ENCODE data around the gene RNF44. TPM values are rescaled to one million over a fixed set of nuclear protein-coding genes. Genes with fewer than 3 reads are reported as not detected.

The RNF44 gene
- total RNA-seq, 1 experiment from 2014 or later, result 172 TPM

- Histone ChIP-seq H2BK12ac (ENCODE audit: insufficient read length, low read depth, low read length) (no peak overlapping the region), H3K9ac (ENCODE audit: extremely low read depth, insufficient read length, low read length) (no peak overlapping the region), H2AFZ (ENCODE audit: low read length) (no peak overlapping the region), H3K23ac (ENCODE audit: insufficient read length, low read depth, low read length) (no peak overlapping the region), H3K4me1 (ENCODE audit: insufficient read depth, low read length) (no peaks in the 10 kb centered on the region), H3K4me2 (ENCODE audit: insufficient read depth, insufficient read length, low read length) (no peak overlapping the region), H3K79me2 (ENCODE audit: insufficient read depth, low read length) (no peaks in the 10 kb centered on the region), H4K8ac (replicated peaks; ENCODE audit: insufficient read length, low read depth, low read length) (no peak overlapping the region), H3K4ac (ENCODE audit: low read depth, low read length) (no peak overlapping the region), H2BK120ac (ENCODE audit: low read depth, low read length, poor library complexity, severe bottlenecking) (no peak overlapping the region), H3K23me2 (ENCODE audit: insufficient read length, low read depth, low read length, poor library complexity, severe bottlenecking) (no peaks in the 10 kb centered on the region), H4K91ac (ENCODE audit: insufficient read length, low read depth, low read length) (no peak overlapping the region), H2BK15ac (ENCODE audit: low read depth, low read length) (no peak overlapping the region), H2BK20ac (ENCODE audit: low read depth, low read length, poor library complexity, severe bottlenecking) (no peak overlapping the region), H3K14ac (ENCODE audit: insufficient read depth, low read length) (no peak overlapping the region), H3K9me3 (ENCODE audit: control insufficient read depth, low read depth, low read length) (no peaks in the 10 kb centered on the region), H3T11ph (ENCODE audit: low read length) (no peak overlapping the region), H3K27ac (ENCODE audit: insufficient read length, low read depth, low read length) (no peak overlapping the region), H4K5ac (ENCODE audit: insufficient read length, low read depth, low read length) (no peak overlapping the region), H3K18ac (ENCODE audit: insufficient read length, low read depth, low read length) (no peak overlapping the region), H3K79me1 (ENCODE audit: insufficient read depth, low read depth, low read length, poor library complexity, severe bottlenecking) (no peaks in the 10 kb centered on the region), H3K56ac (ENCODE audit: insufficient read length, low read depth, low read length) (no peak overlapping the region), H4K20me1 (ENCODE audit: control insufficient read depth, insufficient read depth, insufficient read length) (no peaks in the 10 kb centered on the region), H2BK5ac (ENCODE audit: insufficient read length, low read length) (no peak overlapping the region), H3K27me3 (ENCODE audit: insufficient read depth, low read length) (0 out of 2 replicates have a peak, but pooled peaks cover 2% of the 10 kb centered on the region), H2AK5ac (ENCODE audit: insufficient read length, low read length) (no peak overlapping the region)
- Mint-ChIP-seq H3K27me3 (ENCODE audit: low read depth) (peaks cover 2% of the 10 kb centered on the region), H3K9me3 (no peaks in the 10 kb centered on the region), H3K27ac (no peak overlapping the region), H3K4me3 (no peak overlapping the region), H3K4me1 (peaks cover 8% of the 10 kb centered on the region in 2 experiments), H3K36me3 (ENCODE audit: insufficient read depth in 1 of 3, low read depth in 3 of 3) (no peaks in the 10 kb centered on the region)
- TF ChIP-seq CTCF (conservative IDR thresholded peaks at IDR 0.05), result no peak
- WGBS (ENCODE audit: extremely low coverage, insufficient read length, low lambda C conversion rate), result no CpG with 5 or more reads among the region's 4 CpGs
- no peak for DNase-seq
These were observed 21.8 kb downstream of the RNF44 start for GRCh38 chr5:176515396-176515795.

Data from H9 (cell line).